Endothelial cell (in vitro differentiated cells): ENCODE data around the gene CDA. TPM values are rescaled to one million over a fixed set of nuclear protein-coding genes. Genes with fewer than 3 reads are reported as not detected.

Experiments
- DNase-seq: peaks from one replicate; pipeline ENCODE4 v3.0.0; 2021; ENCODE audit warnings: low spot score
- H3K27ac Mint-ChIP-seq: one replicate; pipeline ENCODE4 v1.8.0; 2021; ENCODE audit warnings: mixed read lengths, inconsistent platforms; ENCODE audit not compliant: unreplicated experiment
- H3K27me3 Mint-ChIP-seq: one replicate; pipeline ENCODE4 v1.8.0; 2021; ENCODE audit warnings: mild to moderate bottlenecking, moderate library complexity, mixed read lengths, inconsistent platforms; ENCODE audit not compliant: unreplicated experiment
- H3K36me3 Mint-ChIP-seq: one replicate; pipeline ENCODE4 v1.8.0; 2021; ENCODE audit warnings: mild to moderate bottlenecking, low read depth, mixed read lengths, inconsistent platforms; ENCODE audit not compliant: unreplicated experiment
- H3K4me1 Mint-ChIP-seq: one replicate; pipeline ENCODE4 v1.8.0; 2021; ENCODE audit warnings: mild to moderate bottlenecking, mixed read lengths, inconsistent platforms; ENCODE audit not compliant: unreplicated experiment
- H3K4me3 Mint-ChIP-seq: one replicate; pipeline ENCODE4 v1.8.0; 2021; ENCODE audit warnings: mild to moderate bottlenecking, mixed read lengths, inconsistent platforms; ENCODE audit not compliant: unreplicated experiment
- H3K9me3 Mint-ChIP-seq: one replicate; pipeline ENCODE4 v1.8.0; 2021; ENCODE audit warnings: mixed read lengths, inconsistent platforms; ENCODE audit not compliant: unreplicated experiment
- total RNA-seq: library from RNA; stranded (reverse); fragmentation: NEBNext Ultra II Directional; extraction: Animal tissue kit (Norgen Biotek cat#: 25700); gene quantifications from one replicate; pipeline ENCODE4 v1.2.1, GENCODE V29; 2021; ENCODE audit not compliant: unreplicated experiment
- TF ChIP-seq, protein P1 (sequence below): fragments of 200-600 bp; sonication (generic); IDR thresholded peaks from one replicate; pipeline ENCODE4 v1.5.0; 2021; ENCODE audit warnings: antibody characterized with exemption; ENCODE audit not compliant: unreplicated experiment

Gene CDA
- total RNA-seq, 1 donor from 2014 or later: 1.1 TPM

DNA sequence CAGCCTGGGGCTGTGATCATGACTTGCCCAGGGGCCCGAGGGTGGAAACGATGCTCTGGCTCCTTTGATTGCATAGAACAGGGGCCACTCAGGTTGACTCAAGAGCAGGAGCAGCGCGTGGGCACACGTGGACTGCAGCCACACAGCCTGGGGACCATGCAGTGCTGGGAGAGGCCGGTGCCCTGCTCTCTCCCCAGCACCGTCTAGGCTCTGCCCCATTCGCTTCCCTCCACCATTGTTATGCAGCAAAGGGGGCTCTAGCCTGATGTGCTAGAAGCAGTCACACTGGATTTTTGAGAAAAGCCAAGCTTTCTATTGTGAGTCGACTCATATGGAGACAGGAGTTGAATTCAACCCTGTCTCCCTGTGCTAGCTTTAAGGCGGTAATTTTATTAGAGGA lies 53.1 kb downstream of the CDA start:
- DNase-seq: no peak
- Mint-ChIP-seq H3K4me3 (no peak overlapping the region), H3K36me3 (peaks cover 20% of the 10 kb centered on the region), H3K9me3 (no peaks in the 10 kb centered on the region), H3K27ac (no peak overlapping the region), H3K4me1 (no peaks in the 10 kb centered on the region), H3K27me3 (peaks cover 2% of the 10 kb centered on the region)
- TF ChIP-seq, protein P1, sequence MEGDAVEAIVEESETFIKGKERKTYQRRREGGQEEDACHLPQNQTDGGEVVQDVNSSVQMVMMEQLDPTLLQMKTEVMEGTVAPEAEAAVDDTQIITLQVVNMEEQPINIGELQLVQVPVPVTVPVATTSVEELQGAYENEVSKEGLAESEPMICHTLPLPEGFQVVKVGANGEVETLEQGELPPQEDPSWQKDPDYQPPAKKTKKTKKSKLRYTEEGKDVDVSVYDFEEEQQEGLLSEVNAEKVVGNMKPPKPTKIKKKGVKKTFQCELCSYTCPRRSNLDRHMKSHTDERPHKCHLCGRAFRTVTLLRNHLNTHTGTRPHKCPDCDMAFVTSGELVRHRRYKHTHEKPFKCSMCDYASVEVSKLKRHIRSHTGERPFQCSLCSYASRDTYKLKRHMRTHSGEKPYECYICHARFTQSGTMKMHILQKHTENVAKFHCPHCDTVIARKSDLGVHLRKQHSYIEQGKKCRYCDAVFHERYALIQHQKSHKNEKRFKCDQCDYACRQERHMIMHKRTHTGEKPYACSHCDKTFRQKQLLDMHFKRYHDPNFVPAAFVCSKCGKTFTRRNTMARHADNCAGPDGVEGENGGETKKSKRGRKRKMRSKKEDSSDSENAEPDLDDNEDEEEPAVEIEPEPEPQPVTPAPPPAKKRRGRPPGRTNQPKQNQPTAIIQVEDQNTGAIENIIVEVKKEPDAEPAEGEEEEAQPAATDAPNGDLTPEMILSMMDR: no peak

DNA sequence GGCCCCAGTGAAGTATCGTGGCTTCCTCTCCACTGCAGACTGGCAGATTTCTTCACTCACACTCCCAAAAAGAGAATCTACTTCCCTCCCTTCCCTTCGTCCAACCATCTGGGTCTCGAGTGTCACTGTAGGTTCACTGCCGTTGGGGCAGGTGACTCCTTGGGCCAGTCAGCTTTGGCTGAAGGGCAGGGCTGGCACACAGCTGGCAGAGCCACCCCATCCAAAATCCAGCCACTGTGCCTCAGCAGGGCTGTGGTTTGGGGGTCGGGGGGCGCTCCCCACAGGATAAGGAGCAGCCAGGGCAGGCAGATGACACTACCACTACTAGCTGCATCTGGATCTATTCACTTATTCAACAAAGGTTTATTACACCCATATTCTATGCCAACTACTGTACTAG lies 54.2 kb downstream of the CDA start:
- Mint-ChIP-seq H3K4me3 (no peak overlapping the region), H3K4me1 (no peaks in the 10 kb centered on the region), H3K27me3 (peaks cover 2% of the 10 kb centered on the region), H3K9me3 (no peaks in the 10 kb centered on the region), H3K27ac (no peak overlapping the region), H3K36me3 (peaks cover 20% of the 10 kb centered on the region)
- DNase-seq: no peak
- TF ChIP-seq, protein P1: no peak

DNA sequence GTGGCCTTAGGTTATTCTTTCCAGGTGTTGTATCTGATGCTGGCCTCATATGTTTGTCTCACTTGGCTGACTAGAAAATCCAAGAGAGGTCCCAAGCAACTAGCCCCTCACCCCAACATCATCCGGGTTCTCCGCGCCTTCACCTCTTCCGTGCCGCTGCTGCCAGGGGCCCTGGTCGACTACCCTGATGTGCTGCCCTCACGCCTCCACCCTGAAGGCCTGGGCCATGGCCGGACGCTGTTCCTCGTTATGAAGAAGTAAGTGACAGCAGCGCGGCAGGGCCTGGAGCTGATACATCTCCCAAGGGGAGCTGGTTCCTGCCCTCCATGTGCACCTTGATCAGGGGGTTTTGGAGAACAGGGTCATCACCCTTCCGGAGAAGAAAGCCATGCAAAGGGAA lies 55.5 kb downstream of the CDA start:
- Mint-ChIP-seq H3K27ac (no peak overlapping the region), H3K4me3 (no peak overlapping the region), H3K9me3 (no peaks in the 10 kb centered on the region), H3K27me3 (peaks cover 2% of the 10 kb centered on the region), H3K36me3 (peaks cover 25% of the 10 kb centered on the region), H3K4me1 (no peaks in the 10 kb centered on the region)
- TF ChIP-seq, protein P1: no peak
- no peak for DNase-seq

DNA sequence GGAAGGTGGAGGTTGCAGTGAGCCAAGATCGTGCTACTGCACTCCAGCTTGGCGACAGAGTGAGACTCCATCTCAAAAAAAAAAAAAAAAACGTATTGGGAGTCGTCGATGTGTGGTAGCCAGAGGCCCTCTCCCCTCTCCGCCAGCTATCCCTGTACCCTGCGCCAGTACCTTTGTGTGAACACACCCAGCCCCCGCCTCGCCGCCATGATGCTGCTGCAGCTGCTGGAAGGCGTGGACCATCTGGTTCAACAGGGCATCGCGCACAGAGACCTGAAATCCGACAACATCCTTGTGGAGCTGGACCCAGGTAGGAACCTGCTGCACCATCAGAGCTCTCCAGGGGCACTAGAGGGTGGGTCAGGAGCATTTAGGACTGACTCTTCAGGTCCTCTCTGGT lies 56.5 kb downstream of the CDA start:
- H3K36me3 Mint-ChIP-seq: peaks cover 30% of the 10 kb centered on the region

DNA sequence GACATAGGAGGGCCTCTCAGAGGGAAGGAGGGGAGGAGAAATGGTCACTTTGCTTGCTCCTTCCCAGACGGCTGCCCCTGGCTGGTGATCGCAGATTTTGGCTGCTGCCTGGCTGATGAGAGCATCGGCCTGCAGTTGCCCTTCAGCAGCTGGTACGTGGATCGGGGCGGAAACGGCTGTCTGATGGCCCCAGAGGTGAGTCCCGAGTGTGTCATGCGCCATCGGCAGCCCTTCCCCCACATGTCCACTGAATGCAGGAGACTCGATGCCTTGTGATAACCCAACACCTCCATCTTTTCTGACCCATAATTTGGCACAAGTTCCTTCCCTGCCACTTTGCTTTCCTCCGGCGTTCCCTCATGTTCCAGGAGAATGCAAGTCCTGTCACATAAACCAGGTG lies 59.5 kb downstream of the CDA start:
- Mint-ChIP-seq H3K4me1 (no peaks in the 10 kb centered on the region), H3K27me3 (peaks cover 4% of the 10 kb centered on the region), H3K4me3 (no peak overlapping the region), H3K9me3 (no peaks in the 10 kb centered on the region), H3K27ac (no peak overlapping the region), H3K36me3 (peaks cover 39% of the 10 kb centered on the region)
- no peak for DNase-seq
- TF ChIP-seq, protein P1: no peak

More for the DNA sequence above, 56.5 kb downstream of the CDA start:
- Mint-ChIP-seq H3K4me3 (no peak overlapping the region), H3K4me1 (no peaks in the 10 kb centered on the region), H3K9me3 (no peaks in the 10 kb centered on the region), H3K27me3 (peaks cover 5% of the 10 kb centered on the region), H3K27ac (no peak overlapping the region)
- TF ChIP-seq, protein P1: no peak
- DNase-seq: no peak
